Stimulated activated naive B cell treated with anti-CD40 and anti-IgM and Interleukin-4, amounts not matched to agents 10 μg/mL and 1 μg/mL and 100 μg/mL, for 72 hours (primary cell): Measurements from ENCODE around the gene SPIN2B.
"Not testable (repeated sequence)": the region's sequence is repeated elsewhere in the genome, so short reads cannot be mapped to it uniquely, and the experiment has no call there.

Source experiments
- ATAC-seq, 2 donors: fragments of 150-1000 bp; cut with Tn5 transposase; replicated peaks; 2 replicates each; pipeline ENCODE4 v1.10.0; 2021; ENCODE audit warnings: moderate library complexity in 1 of 2
- DNase-seq: peaks from one replicate; pipeline ENCODE4 v3.0.0; 2021
- H3K27ac Mint-ChIP-seq: one replicate; pipeline ENCODE4 v1.8.0; 2022; ENCODE audit warnings: mild to moderate bottlenecking, mixed read lengths
- H3K27me3 Mint-ChIP-seq, 2 donors: one replicate each; pipeline ENCODE4 v1.8.0; 2022; ENCODE audit warnings: mixed read lengths in 2 of 2
- H3K36me3 Mint-ChIP-seq, 2 donors: one replicate each; pipeline ENCODE4 v1.8.0; 2022; ENCODE audit warnings: mixed read lengths in 2 of 2, mild to moderate bottlenecking in 1 of 2
- H3K4me1 Mint-ChIP-seq, 2 donors: one replicate each; pipeline ENCODE4 v1.8.0; 2022; ENCODE audit warnings: mixed read lengths in 2 of 2, mild to moderate bottlenecking in 1 of 2
- H3K4me3 Mint-ChIP-seq, 2 donors: one replicate each; pipeline ENCODE4 v1.8.0; 2022; ENCODE audit warnings: mild to moderate bottlenecking in 2 of 2, mixed read lengths in 2 of 2, moderate library complexity in 1 of 2
- H3K9me3 Mint-ChIP-seq, 2 donors: one replicate each; pipeline ENCODE4 v1.8.0; 2022; ENCODE audit warnings: mixed read lengths in 2 of 2, mild to moderate bottlenecking in 1 of 2

Gene SPIN2B

DNA sequence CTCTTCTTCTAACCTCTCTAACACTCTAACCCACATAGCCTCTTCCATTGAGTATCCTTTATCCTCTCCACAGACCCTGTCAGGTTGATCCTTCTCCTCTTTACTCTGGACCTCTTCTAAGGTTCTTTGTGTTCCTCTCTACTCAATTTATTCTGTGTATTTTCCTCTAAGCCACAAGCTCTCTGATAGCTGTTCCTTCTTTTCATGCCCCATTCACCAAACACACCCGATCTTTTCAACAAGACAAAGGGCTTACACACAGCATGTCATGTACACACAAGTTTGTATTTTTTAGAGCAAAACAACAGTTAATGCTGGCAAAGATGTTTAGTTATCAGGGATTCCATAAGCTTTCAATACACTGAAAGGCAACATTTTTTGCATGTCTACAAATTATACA is 1.9 kb downstream of the SPIN2B start:
- no peak for DNase-seq
- Mint-ChIP-seq H3K27ac (no peak overlapping the region), H3K4me3 (no peak overlapping the region), H3K4me1 (peaks cover 1 to 7% of the 10 kb centered on the region in 2 donors), H3K36me3 (peaks cover 7 to 15% of the 10 kb centered on the region in 2 donors), H3K27me3 (no peaks in the 10 kb centered on the region), H3K9me3 (no peaks in the 10 kb centered on the region)
- ATAC-seq: no peak

DNA sequence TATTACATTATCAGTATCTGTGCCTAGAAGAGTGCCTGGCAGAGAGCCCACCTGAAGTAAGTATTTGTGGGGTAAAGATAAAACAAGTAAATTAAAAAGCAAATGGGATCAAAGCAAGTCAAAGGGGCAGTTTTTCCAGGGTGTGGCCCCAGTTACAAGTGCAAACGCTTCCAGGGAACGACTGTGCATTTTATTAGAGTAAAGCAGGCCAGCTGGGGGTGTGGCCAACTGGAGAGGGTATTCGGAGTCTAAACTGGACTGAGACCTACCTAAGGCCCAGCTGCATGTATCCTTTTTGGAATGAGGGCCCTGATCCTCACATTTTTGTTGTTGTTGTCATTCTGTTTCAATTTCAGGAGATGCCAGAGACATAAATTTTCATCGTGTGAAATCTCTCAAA is 3.8 kb downstream of the SPIN2B start:
- H3K27me3 Mint-ChIP-seq, H3K9me3 Mint-ChIP-seq, H3K27ac Mint-ChIP-seq, ATAC-seq, H3K4me3 Mint-ChIP-seq, DNase-seq, H3K4me1 Mint-ChIP-seq: not testable (repeated sequence)
- peaks cover 8 to 17% of the 10 kb centered on the region in 2 donors for H3K36me3 Mint-ChIP-seq

GRCh38 chrX:57104921-57105398 is 16.4 kb downstream of the SPIN2B start:
- H3K36me3 Mint-ChIP-seq: peaks cover 25 to 38% of the 10 kb centered on the region in 2 donors
- peaks cover 0 to 1% of the 10 kb centered on the region in 2 donors for H3K4me1 Mint-ChIP-seq
- ATAC-seq: no peak
- DNase-seq: no peak
- no peak overlapping the region for H3K27ac Mint-ChIP-seq
- H3K27me3 Mint-ChIP-seq: no peaks in the 10 kb centered on the region
- no peak overlapping the region for H3K4me3 Mint-ChIP-seq
- H3K9me3 Mint-ChIP-seq: peaks cover 0 to 6% of the 10 kb centered on the region in 2 donors

- ATAC-seq (no peak), DNase-seq (no peak)
- Mint-ChIP-seq H3K27me3 (no peaks in the 10 kb centered on the region), H3K27ac (no peak overlapping the region), H3K4me3 (no peak overlapping the region), H3K4me1 (peaks cover 0 to 1% of the 10 kb centered on the region in 2 donors), H3K9me3 (peaks cover 3 to 11% of the 10 kb centered on the region in 2 donors), H3K36me3 (peaks cover 27 to 39% of the 10 kb centered on the region in 2 donors)
Measured at GRCh38 chrX:57104406-57104805, 16.9 kb downstream of the SPIN2B start.

DNA sequence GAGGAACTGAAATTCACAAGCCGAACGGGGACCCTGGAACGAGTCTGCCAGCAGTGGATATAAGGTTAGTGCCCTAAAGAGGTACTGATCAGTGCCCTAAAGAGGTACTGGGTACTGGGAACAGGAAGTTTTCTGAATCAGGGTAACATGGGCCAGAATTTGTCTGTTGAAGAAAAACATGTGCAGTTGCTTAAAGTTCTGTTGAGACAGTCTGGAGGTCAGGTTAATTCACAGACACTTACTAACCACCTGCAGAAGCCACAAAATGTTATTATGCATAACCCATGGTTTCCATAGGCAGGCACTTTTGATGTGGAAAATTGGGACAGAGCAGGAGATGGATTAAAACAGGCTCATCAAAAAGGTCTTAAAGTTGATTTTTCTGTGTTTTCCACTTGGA is 17.9 kb downstream of the SPIN2B start:
- Mint-ChIP-seq H3K9me3 (peaks cover 3 to 19% of the 10 kb centered on the region in 2 donors), H3K27ac (no peak overlapping the region), H3K36me3 (peaks cover 32 to 44% of the 10 kb centered on the region in 2 donors), H3K4me3 (no peak overlapping the region), H3K27me3 (no peaks in the 10 kb centered on the region), H3K4me1 (peaks cover 0 to 1% of the 10 kb centered on the region in 2 donors)
- ATAC-seq (no peak), DNase-seq (no peak)

DNA sequence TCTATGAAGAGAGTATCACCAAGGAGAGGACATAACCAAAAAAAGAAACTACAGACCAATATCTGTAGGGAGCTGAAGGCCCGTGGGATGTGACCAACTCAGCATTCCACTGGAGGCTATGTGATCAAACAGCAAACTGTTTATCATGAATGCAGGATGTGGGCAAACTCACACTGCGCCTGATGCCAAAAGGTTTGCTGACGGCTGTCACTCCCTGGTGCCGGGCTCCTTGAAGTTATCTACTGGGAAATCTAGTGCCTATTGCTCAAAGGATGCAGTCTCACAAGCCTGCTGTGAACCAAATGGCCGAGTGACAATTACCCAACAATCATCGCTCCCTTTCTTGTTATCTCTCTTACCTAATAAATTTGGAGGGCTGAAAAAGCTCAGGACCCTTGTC is 18.4 kb downstream of the SPIN2B start:
- H3K9me3 Mint-ChIP-seq: peaks cover 5 to 25% of the 10 kb centered on the region in 2 donors
- not testable (repeated sequence) for DNase-seq, H3K27me3 Mint-ChIP-seq, ATAC-seq, H3K27ac Mint-ChIP-seq, H3K4me1 Mint-ChIP-seq, H3K4me3 Mint-ChIP-seq
- H3K36me3 Mint-ChIP-seq: peaks cover 38 to 50% of the 10 kb centered on the region in 2 donors

- Mint-ChIP-seq H3K9me3 (peaks cover 0 to 9% of the 10 kb centered on the region in 2 donors), H3K27me3 (no peaks in the 10 kb centered on the region), H3K27ac (no peak overlapping the region), H3K4me1 (no peaks in the 10 kb centered on the region), H3K36me3 (peaks cover 37 to 56% of the 10 kb centered on the region in 2 donors), H3K4me3 (no peak overlapping the region)
- DNase-seq (no peak), ATAC-seq (no peak)
Measured at GRCh38 chrX:57083143-57083542, 38.2 kb downstream of the SPIN2B start.

GRCh38 chrX:57074458-57074857 is 46.9 kb downstream of the SPIN2B start:
- H3K9me3 Mint-ChIP-seq: no peaks in the 10 kb centered on the region
- H3K27me3 Mint-ChIP-seq: peaks cover 0 to 8% of the 10 kb centered on the region in 2 donors
- no peaks in the 10 kb centered on the region for H3K4me1 Mint-ChIP-seq
- peaks cover 2 to 3% of the 10 kb centered on the region in 2 donors for H3K36me3 Mint-ChIP-seq
- ATAC-seq: no peak
- no peak for DNase-seq
- H3K4me3 Mint-ChIP-seq: no peak overlapping the region
- no peak overlapping the region for H3K27ac Mint-ChIP-seq

DNA sequence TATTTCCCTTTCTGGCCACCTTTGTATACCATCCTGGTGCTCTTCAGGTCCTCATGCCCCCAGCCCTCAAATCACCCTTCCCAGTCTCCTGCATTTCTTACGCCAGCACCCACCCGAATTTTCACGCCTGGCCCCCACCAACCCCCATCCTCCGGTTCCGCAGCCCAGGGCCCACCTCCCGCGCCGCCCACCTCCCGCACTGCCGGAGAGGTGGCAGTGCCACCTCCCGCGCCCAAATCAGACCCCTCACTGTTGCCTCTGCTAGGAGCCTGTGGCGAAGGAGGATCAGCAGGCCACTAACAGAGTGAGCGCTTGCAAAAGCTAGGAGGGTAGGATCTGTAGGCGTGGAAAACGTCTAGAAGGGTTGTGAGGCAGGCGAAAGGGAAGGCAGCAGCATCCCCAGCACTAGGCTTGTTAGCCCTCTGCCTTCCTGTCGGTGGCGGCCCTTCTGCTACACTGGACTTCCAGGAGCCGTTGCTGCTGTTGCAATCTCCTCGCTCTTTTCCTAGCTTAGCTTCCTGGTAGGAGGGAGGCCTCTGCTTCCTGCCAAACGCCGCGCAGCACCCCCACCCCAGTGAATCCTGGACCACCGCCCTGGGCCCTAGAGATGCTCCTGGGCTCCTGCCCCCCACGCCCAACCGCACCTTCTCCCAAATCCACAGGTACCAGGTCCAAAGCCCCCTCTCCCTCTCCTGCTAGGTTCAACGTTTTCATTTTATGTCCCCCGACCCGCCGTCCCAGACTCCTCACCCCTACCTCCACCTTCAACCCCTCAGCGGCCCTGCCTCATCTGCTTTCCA is 51.0 kb downstream of the SPIN2B start:
- DNase-seq (no peak), ATAC-seq (no peak)
- Mint-ChIP-seq H3K4me3 (no peak overlapping the region), H3K9me3 (no peaks in the 10 kb centered on the region), H3K36me3 (no peaks in the 10 kb centered on the region), H3K27ac (no peak overlapping the region), H3K27me3 (peaks cover 0 to 14% of the 10 kb centered on the region in 2 donors), H3K4me1 (no peaks in the 10 kb centered on the region)
